Keratinocyte (primary cell): Measurements from ENCODE around the gene S100A7. TPM values are rescaled to one million over a fixed set of nuclear protein-coding genes. Genes with fewer than 3 reads are reported as not detected.
"Not testable (repeated sequence)": the region's sequence is repeated elsewhere in the genome, so short reads cannot be mapped to it uniquely, and the experiment has no call there.

Source experiments
- DNase-seq: peaks from one replicate; pipeline ENCODE4 v3.0.0-alpha.2; 2011; ENCODE audit warnings: low read depth, missing footprints, low spot score
- FAIRE-seq: peaks from 2 replicates; lab custom pipeline; 2011; peaks lifted over from hg19 to GRCh38; lab: Jason Lieb, UNC
- H2AFZ ChIP-seq: 2 replicates; pipeline ENCODE4 v1.6.0; 2012; ENCODE audit warnings: low read length, control low read depth, inconsistent platforms; ENCODE audit not compliant: control insufficient read depth
- H3K27ac ChIP-seq: 2 replicates; pipeline ENCODE4 v1.5.1; 2011; ENCODE audit warnings: low read length; ENCODE audit not compliant: control insufficient read depth, insufficient read depth
- H3K27me3 ChIP-seq: 3 replicates; pipeline ENCODE4 v1.6.0; 2011; ENCODE audit warnings: low read length; ENCODE audit not compliant: control insufficient read depth, insufficient read depth; ENCODE audit errors: extremely low read depth
- H3K36me3 ChIP-seq, 2 experiments: 2 replicates in 1 of 2; 3 replicates in 1 of 2; pipeline ENCODE4 v1.5.1; 2011; ENCODE audit warnings: low read length in 2 of 2, mild to moderate bottlenecking in 1 of 2; ENCODE audit not compliant: control insufficient read depth in 2 of 2, insufficient read depth in 2 of 2; ENCODE audit errors: extremely low read depth in 1 of 2
- H3K4me1 ChIP-seq: 3 replicates; pipeline ENCODE4 v1.5.1; 2011; ENCODE audit warnings: low read length; ENCODE audit not compliant: control insufficient read depth, insufficient read depth; ENCODE audit errors: extremely low read depth
- H3K4me2 ChIP-seq: 3 replicates; pipeline ENCODE4 v1.6.0; 2011; ENCODE audit warnings: low read depth, low read length; ENCODE audit not compliant: control insufficient read depth, insufficient read depth; ENCODE audit errors: extremely low read depth
- H3K4me3 ChIP-seq, 3 experiments: fragments of 200-600 bp in 1 of 3; sonication (generic) in 1 of 3; 2 replicates in 2 of 3; 3 replicates in 1 of 3; pipeline ENCODE4 v1.5.1; 2011 to 2016; ENCODE audit warnings: low read length in 3 of 3, mild to moderate bottlenecking in 3 of 3, control low read depth in 2 of 3, inconsistent platforms in 1 of 3, low read depth in 1 of 3, mixed read lengths in 1 of 3, mixed run types in 1 of 3, moderate library complexity in 1 of 3; ENCODE audit not compliant: control insufficient read depth in 2 of 3, insufficient read depth in 2 of 3; ENCODE audit errors: extremely low read depth in 1 of 3
- H3K79me2 ChIP-seq: 2 replicates; pipeline ENCODE4 v1.6.0; 2012; ENCODE audit warnings: low read length; ENCODE audit not compliant: control insufficient read depth, insufficient read depth
- H3K9ac ChIP-seq: 3 replicates; pipeline ENCODE4 v1.6.0; 2011; ENCODE audit warnings: low read length; ENCODE audit not compliant: control insufficient read depth, insufficient read depth; ENCODE audit errors: extremely low read depth
- H3K9me1 ChIP-seq: 3 replicates; pipeline ENCODE4 v1.6.0; 2011; ENCODE audit warnings: low read length; ENCODE audit not compliant: control insufficient read depth, insufficient read depth; ENCODE audit errors: extremely low read depth
- H3K9me3 ChIP-seq: 2 replicates; pipeline ENCODE4 v1.5.1; 2012; ENCODE audit warnings: low read depth, low read length; ENCODE audit not compliant: control insufficient read depth
- H4K20me1 ChIP-seq: 3 replicates; pipeline ENCODE4 v1.6.0; 2011; ENCODE audit warnings: low read length; ENCODE audit not compliant: control insufficient read depth, insufficient read depth; ENCODE audit errors: extremely low read depth
- CTCF ChIP-seq, 3 experiments: IDR thresholded peaks in 1 of 3; conservative IDR thresholded peaks in 1 of 3; optimal IDR thresholded peaks in 1 of 3; 2 replicates in 2 of 3; 3 replicates in 1 of 3; pipeline versions ENCODE3 to v1.5.1; 2011; ENCODE audit warnings: low read length in 3 of 3, mild to moderate bottlenecking in 3 of 3, moderate library complexity in 2 of 3, control low read depth in 1 of 3, inconsistent platforms in 1 of 3; ENCODE audit not compliant: insufficient read depth in 2 of 3; ENCODE audit errors: extremely low read depth in 1 of 3
- EZH2 ChIP-seq: IDR thresholded peaks from one replicate; pipeline ENCODE4 v1.6.1; 2012; ENCODE audit warnings: inconsistent platforms, mild to moderate bottlenecking, low read length, moderate library complexity
- dilution Hi-C: fragments of 300-500 bp; cut with MboI; formaldehyde crosslinking; loops from one replicate; pipeline ENCODE4 v1.7.0; 2020; ENCODE audit warnings: low sequenced_read_pairs; ENCODE audit not compliant: extremely low pct_ligation_motif_present
- polyA plus RNA-seq, 5 experiments: library from polyadenylated mRNA; depleted of rRNA in 3 of 5; stranded (reverse) in 3 of 5; stranded (forward) in 1 of 5; unstranded in 1 of 5; fragments of >200 nt; gene quantifications; 1 replicate in 1 of 5; 2 replicates in 3 of 5; 3 replicates in 1 of 5; pipeline versions ENCODE4 v1.2.1 to v1.2.3, GENCODE V29; 2011 to 2012; ENCODE audit warnings: missing spikeins in 2 of 5, low read depth in 1 of 5, low replicate concordance in 1 of 5

The S100A7 gene
- polyA plus RNA-seq, 1 donor (not counting 4 experiments of a cell fraction or from before 2014, with no cell fraction given), result 31.2 TPM

DNA sequence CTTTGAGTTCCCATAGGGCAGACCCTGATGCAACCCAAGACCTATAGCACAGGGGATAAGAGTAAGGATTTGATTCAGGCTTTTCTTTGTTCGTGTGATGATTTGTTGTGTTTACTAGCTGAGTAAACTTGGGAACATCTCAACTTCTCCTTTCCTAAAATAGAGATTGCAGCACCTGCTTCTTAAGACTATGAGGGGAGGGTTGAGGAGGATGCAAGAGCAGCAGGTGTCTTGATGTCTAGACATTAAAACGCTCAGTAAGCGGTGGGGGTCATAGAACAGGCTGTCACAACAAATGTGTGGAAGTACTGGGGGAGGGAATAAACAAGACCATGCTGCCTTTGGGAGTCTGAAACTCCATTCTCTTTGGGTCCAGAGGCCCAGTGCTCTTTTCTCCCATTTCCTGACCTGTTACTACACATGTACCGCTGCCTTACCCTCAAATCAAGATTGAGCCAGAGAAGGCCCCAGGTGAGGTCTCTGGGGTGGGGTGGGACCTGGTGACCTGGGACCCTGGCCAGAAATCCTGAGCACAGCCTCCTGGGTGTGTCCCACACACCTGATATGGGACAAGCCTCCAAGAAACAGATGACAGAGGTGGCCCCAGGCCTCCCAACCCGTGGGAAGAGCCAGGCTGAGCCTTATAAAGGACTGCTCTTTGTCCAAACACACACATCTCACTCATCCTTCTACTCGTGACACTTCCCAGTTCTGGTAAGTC, 44.4 kb downstream of the S100A7 start, which contains the start of gene S100A7A:
Gene S100A7A (plus strand): TSS at position 671 of the 721 bp plus-strand sequence. CDS start 1,563 bp downstream, outside the sequence.
- no peak within 1 kb of the TSS for H2AFZ ChIP-seq
- no peaks in the 10 kb centered on the region for H3K79me2 ChIP-seq
- no peak within 1 kb of the TSS for H3K4me2 ChIP-seq
- no peak within 1 kb of the TSS for H3K27ac ChIP-seq
- H3K4me3 ChIP-seq, result no peak within 1 kb of the TSS
- H3K9me3 ChIP-seq, result no peaks in the 10 kb centered on the region
- H3K27me3 ChIP-seq, result peaks cover 3% of the 10 kb centered on the region
- DNase-seq (no peak), FAIRE-seq (no peak)
- no peak within 1 kb of the TSS for H3K9ac ChIP-seq
- no peaks in the 10 kb centered on the region for H3K4me1 ChIP-seq
- H4K20me1 ChIP-seq, result no peaks in the 10 kb centered on the region
- H3K36me3 ChIP-seq, result no peaks in the 10 kb centered on the region
- dilution Hi-C loops, result no loop called here
- no peaks in the 10 kb centered on the region for H3K9me1 ChIP-seq
- no peak for TF ChIP-seq CTCF (optimal IDR thresholded peaks at IDR 0.05 in 1 of 3, IDR thresholded peaks at IDR 0.05 in 1 of 3, conservative IDR thresholded peaks at IDR 0.05 in 1 of 3; ENCODE audit: extremely low read depth in 1 of 3, insufficient read depth in 2 of 3, low read length in 3 of 3)
- TF ChIP-seq EZH2, result no peak

GRCh38 chr1:153413961-153414360, 46.5 kb downstream of the S100A7 start:
- H2AFZ ChIP-seq, H3K27ac ChIP-seq, H3K4me1 ChIP-seq, H3K79me2 ChIP-seq, FAIRE-seq, H3K27me3 ChIP-seq, DNase-seq, H3K36me3 ChIP-seq, H3K4me2 ChIP-seq, H3K4me3 ChIP-seq, H3K9me1 ChIP-seq, H4K20me1 ChIP-seq, H3K9ac ChIP-seq, dilution Hi-C loops, H3K9me3 ChIP-seq: not testable (repeated sequence)

Other genes with a start within 250 kb of the S100A7 start
- 2.6 to 6.6 TPM (median 2.8 TPM) in 3 replicates for gene PRR9, start 243.1 kb downstream of the S100A7 start, polyA plus RNA-seq
- not detected in 3 replicates for gene LORICRIN, start 201.0 kb downstream of the S100A7 start, polyA plus RNA-seq
- gene PGLYRP3, start 147.7 kb downstream of the S100A7 start, polyA plus RNA-seq, result 0.93 to 1.9 TPM (median 1.0 TPM) in 3 replicates
- 2.4 to 21.6 TPM (median 3.8 TPM) in 3 replicates for gene PGLYRP4, start 111.8 kb downstream of the S100A7 start, polyA plus RNA-seq
- gene S100A9, start 102.8 kb downstream of the S100A7 start, polyA plus RNA-seq, result 238 to 1,827 TPM (median 297 TPM) in 3 replicates
- 0.65 to 6.3 TPM (median 1.5 TPM) in 3 replicates for gene S100A12, start 85.0 kb downstream of the S100A7 start, polyA plus RNA-seq
- gene S100A8, start 69.6 kb downstream of the S100A7 start, polyA plus RNA-seq, result 99.7 to 1,918 TPM (median 403 TPM) in 3 replicates
- 0.01 TPM in 1 of 3 replicates, not detected in the others for gene S100A7A, start 44.1 kb downstream of the S100A7 start, polyA plus RNA-seq
- gene S100A6, start 75.3 kb upstream of the S100A7 start, polyA plus RNA-seq, result 1,608 to 5,801 TPM (median 2,598 TPM) in 3 replicates
- 0.20 to 0.76 TPM (median 0.24 TPM) in 3 replicates for gene S100A5, start 80.3 kb upstream of the S100A7 start, polyA plus RNA-seq
- gene S100A4, start 85.2 kb upstream of the S100A7 start, polyA plus RNA-seq, result 21.4 to 40.2 TPM (median 26.7 TPM) in 3 replicates
- 12.6 to 24.0 TPM (median 15.1 TPM) in 3 replicates for gene S100A3, start 88.6 kb upstream of the S100A7 start, polyA plus RNA-seq
- 10,013 to 12,757 TPM (median 12,412 TPM) in 3 replicates for gene S100A2, start 105.2 kb upstream of the S100A7 start, polyA plus RNA-seq
- 1,620 to 2,357 TPM (median 2,299 TPM) in 3 replicates for gene S100A16, start 152.5 kb upstream of the S100A7 start, polyA plus RNA-seq
- gene S100A14, start 155.7 kb upstream of the S100A7 start, polyA plus RNA-seq, result 1,249 to 1,646 TPM (median 1,394 TPM) in 3 replicates
- 215 to 276 TPM (median 228 TPM) in 3 replicates for gene S100A13, start 166.9 kb upstream of the S100A7 start, polyA plus RNA-seq
- 0.12 to 0.15 TPM in 2 of 3 replicates, not detected in the other for gene S100A1, start 167.8 kb upstream of the S100A7 start, polyA plus RNA-seq
- 46.7 to 68.6 TPM (median 56.0 TPM) in 3 replicates for gene CHTOP, start 173.4 kb upstream of the S100A7 start, polyA plus RNA-seq
- 48.6 to 52.1 TPM (median 49.4 TPM) in 3 replicates for gene SNAPIN, start 198.1 kb upstream of the S100A7 start, polyA plus RNA-seq
- 185 to 256 TPM (median 232 TPM) in 3 replicates for gene ILF2, start 210.3 kb upstream of the S100A7 start, polyA plus RNA-seq
- not detected in 3 replicates for gene NPR1, start 218.0 kb upstream of the S100A7 start, polyA plus RNA-seq